HCT116 (cell line): ENCODE data around the gene ADAMTS14.

Experiments
- EZH2 ChIP-seq: fragments of 200-600 bp; sonication (generic); IDR thresholded peaks from 2 replicates; pipeline ENCODE4 v1.6.1; 2017; ENCODE audit warnings: antibody characterized with exemption, mixed run types
- POLR2A ChIP-seq: IDR thresholded peaks from 2 replicates; pipeline ENCODE4 v1.7.0; 2011; ENCODE audit warnings: borderline replicate concordance; ENCODE audit not compliant: insufficient read depth, insufficient read length; ENCODE audit errors: extremely low read depth
- POLR2AphosphoS5 ChIP-seq: IDR thresholded peaks from 2 replicates; pipeline ENCODE4 v1.6.1; 2011; ENCODE audit warnings: mild to moderate bottlenecking, low read depth, low read length, moderate library complexity
- SP1 ChIP-seq: IDR thresholded peaks from 2 replicates; pipeline ENCODE4 v1.6.1; 2012; ENCODE audit warnings: low read depth
- TCF7L2 ChIP-seq: IDR thresholded peaks from 2 replicates; pipeline ENCODE4 v1.7.0; 2011; ENCODE audit warnings: borderline replicate concordance, inconsistent platforms; ENCODE audit not compliant: insufficient read depth, insufficient read length; ENCODE audit errors: extremely low read depth
- TF ChIP-seq, protein P1 (sequence below), 3 experiments: fragments of 200-600 bp in 1 of 3; sonication (generic) in 1 of 3; IDR thresholded peaks in 2 of 3; conservative IDR thresholded peaks in 1 of 3; 2 replicates each; pipeline ENCODE4 v1.5.1; 2012 to 2017; ENCODE audit warnings: low read depth in 2 of 3, low read length in 2 of 3, antibody characterized with exemption in 1 of 3, borderline replicate concordance in 1 of 3, control low read depth in 1 of 3, mild to moderate bottlenecking in 1 of 3, mixed read lengths in 1 of 3, mixed run types in 1 of 3, moderate library complexity in 1 of 3; ENCODE audit not compliant: insufficient read depth in 1 of 3
- TF ChIP-seq, protein P2 (sequence below): IDR thresholded peaks from 2 replicates; pipeline ENCODE4 v1.6.1; 2012; ENCODE audit warnings: low read depth
- TF ChIP-seq, protein P3 (sequence below): IDR thresholded peaks from 2 replicates; pipeline ENCODE4 v1.6.1; 2012

DNA sequence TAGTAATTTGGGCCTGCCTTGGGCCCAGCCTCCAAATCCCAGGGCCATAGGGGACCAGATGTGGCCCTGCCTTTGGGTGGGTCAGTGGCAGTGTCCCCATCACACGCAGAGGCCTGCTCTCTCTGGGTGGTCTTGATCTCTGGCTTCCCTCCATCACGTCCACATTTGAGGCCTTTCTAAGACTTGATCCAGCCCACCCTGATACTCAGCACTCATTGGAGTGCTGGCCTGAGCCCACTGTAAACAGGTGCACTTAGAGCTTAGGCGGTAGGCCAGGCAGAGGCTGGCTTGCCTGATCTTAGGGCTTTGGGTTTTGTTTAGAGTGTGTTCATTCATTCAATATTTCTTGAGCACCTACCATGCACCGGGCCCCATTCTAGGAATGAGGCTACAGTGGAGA, 60.3 kb downstream of the ADAMTS14 start:
- no peak for TF ChIP-seq POLR2A
- no peak for TF ChIP-seq EZH2
- TF ChIP-seq, protein P1, sequence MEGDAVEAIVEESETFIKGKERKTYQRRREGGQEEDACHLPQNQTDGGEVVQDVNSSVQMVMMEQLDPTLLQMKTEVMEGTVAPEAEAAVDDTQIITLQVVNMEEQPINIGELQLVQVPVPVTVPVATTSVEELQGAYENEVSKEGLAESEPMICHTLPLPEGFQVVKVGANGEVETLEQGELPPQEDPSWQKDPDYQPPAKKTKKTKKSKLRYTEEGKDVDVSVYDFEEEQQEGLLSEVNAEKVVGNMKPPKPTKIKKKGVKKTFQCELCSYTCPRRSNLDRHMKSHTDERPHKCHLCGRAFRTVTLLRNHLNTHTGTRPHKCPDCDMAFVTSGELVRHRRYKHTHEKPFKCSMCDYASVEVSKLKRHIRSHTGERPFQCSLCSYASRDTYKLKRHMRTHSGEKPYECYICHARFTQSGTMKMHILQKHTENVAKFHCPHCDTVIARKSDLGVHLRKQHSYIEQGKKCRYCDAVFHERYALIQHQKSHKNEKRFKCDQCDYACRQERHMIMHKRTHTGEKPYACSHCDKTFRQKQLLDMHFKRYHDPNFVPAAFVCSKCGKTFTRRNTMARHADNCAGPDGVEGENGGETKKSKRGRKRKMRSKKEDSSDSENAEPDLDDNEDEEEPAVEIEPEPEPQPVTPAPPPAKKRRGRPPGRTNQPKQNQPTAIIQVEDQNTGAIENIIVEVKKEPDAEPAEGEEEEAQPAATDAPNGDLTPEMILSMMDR (IDR thresholded peaks at IDR 0.05 in 2 of 3, conservative IDR thresholded peaks at IDR 0.05 in 1 of 3; ENCODE audit: borderline replicate concordance in 1 of 3, insufficient read depth in 1 of 3, low read depth in 2 of 3, low read length in 2 of 3), result no peak
- TF ChIP-seq, protein P2, sequence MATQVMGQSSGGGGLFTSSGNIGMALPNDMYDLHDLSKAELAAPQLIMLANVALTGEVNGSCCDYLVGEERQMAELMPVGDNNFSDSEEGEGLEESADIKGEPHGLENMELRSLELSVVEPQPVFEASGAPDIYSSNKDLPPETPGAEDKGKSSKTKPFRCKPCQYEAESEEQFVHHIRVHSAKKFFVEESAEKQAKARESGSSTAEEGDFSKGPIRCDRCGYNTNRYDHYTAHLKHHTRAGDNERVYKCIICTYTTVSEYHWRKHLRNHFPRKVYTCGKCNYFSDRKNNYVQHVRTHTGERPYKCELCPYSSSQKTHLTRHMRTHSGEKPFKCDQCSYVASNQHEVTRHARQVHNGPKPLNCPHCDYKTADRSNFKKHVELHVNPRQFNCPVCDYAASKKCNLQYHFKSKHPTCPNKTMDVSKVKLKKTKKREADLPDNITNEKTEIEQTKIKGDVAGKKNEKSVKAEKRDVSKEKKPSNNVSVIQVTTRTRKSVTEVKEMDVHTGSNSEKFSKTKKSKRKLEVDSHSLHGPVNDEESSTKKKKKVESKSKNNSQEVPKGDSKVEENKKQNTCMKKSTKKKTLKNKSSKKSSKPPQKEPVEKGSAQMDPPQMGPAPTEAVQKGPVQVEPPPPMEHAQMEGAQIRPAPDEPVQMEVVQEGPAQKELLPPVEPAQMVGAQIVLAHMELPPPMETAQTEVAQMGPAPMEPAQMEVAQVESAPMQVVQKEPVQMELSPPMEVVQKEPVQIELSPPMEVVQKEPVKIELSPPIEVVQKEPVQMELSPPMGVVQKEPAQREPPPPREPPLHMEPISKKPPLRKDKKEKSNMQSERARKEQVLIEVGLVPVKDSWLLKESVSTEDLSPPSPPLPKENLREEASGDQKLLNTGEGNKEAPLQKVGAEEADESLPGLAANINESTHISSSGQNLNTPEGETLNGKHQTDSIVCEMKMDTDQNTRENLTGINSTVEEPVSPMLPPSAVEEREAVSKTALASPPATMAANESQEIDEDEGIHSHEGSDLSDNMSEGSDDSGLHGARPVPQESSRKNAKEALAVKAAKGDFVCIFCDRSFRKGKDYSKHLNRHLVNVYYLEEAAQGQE, result no peak
- no peak for TF ChIP-seq TCF7L2
- TF ChIP-seq POLR2AphosphoS5, result no peak
- TF ChIP-seq SP1, result no peak
- TF ChIP-seq, protein P3, sequence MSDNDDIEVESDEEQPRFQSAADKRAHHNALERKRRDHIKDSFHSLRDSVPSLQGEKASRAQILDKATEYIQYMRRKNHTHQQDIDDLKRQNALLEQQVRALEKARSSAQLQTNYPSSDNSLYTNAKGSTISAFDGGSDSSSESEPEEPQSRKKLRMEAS, result no peak
